Cardiac muscle cell (in vitro differentiated cells and primary cell): ENCODE measurements around the gene CEBPG. TPM values are rescaled to one million over a fixed set of nuclear protein-coding genes. Genes with fewer than 3 reads are reported as not detected.

ENCODE experiments used
- DNase-seq, 2 donors: peaks; one replicate each; pipeline versions ENCODE4 v3.0.0 to v3.0.0-alpha.2; 2010 to 2017; ENCODE audit warnings: low read depth in 1 of 2, low spot score in 1 of 2
- H3K27ac ChIP-seq: fragments of 200-600 bp; sonication (generic); 2 replicates; pipeline ENCODE4 v1.5.1; 2016
- H3K27me3 ChIP-seq: fragments of 200-600 bp; sonication (generic); 2 replicates; pipeline ENCODE4 v1.6.0; 2016; ENCODE audit warnings: control low read depth
- H3K36me3 ChIP-seq: fragments of 200-600 bp; sonication (generic); 2 replicates; pipeline ENCODE4 v1.5.1; 2016; ENCODE audit warnings: control low read depth
- H3K4me1 ChIP-seq: fragments of 200-600 bp; sonication (generic); 2 replicates; pipeline ENCODE4 v1.8.1; 2017; ENCODE audit warnings: low read depth, mild to moderate bottlenecking, mixed run types
- H3K4me3 ChIP-seq: fragments of 200-600 bp; sonication (generic); 2 replicates; pipeline ENCODE4 v1.5.1; 2016; ENCODE audit warnings: mild to moderate bottlenecking
- H3K9me3 ChIP-seq: fragments of 200-600 bp; sonication (generic); 2 replicates; pipeline ENCODE4 v1.5.1; 2017; ENCODE audit warnings: low read depth, mild to moderate bottlenecking, control low read depth
- polyA plus RNA-seq: library from polyadenylated mRNA; unstranded; fragments of >200 nt; fragmentation: Nextera tagmentation; extraction: Ambion mirVana; gene quantifications from 2 replicates; pipeline ENCODE4 v1.2.1, GENCODE V29; 2016
- total RNA-seq: library from RNA; depleted of rRNA; stranded (reverse); fragments of >200 nt; gene quantifications from 2 replicates; pipeline ENCODE4 v1.2.3, GENCODE V29; 2016
- TF ChIP-seq, protein P1 (sequence below): IDR thresholded peaks from 2 replicates; pipeline ENCODE4 v1.5.1; 2012; ENCODE audit warnings: low read depth, mild to moderate bottlenecking, low read length

The CEBPG gene
- total and polyA plus RNA-seq, 2 experiments from 2014 or later = 17.4 to 21.1 TPM

DNA sequence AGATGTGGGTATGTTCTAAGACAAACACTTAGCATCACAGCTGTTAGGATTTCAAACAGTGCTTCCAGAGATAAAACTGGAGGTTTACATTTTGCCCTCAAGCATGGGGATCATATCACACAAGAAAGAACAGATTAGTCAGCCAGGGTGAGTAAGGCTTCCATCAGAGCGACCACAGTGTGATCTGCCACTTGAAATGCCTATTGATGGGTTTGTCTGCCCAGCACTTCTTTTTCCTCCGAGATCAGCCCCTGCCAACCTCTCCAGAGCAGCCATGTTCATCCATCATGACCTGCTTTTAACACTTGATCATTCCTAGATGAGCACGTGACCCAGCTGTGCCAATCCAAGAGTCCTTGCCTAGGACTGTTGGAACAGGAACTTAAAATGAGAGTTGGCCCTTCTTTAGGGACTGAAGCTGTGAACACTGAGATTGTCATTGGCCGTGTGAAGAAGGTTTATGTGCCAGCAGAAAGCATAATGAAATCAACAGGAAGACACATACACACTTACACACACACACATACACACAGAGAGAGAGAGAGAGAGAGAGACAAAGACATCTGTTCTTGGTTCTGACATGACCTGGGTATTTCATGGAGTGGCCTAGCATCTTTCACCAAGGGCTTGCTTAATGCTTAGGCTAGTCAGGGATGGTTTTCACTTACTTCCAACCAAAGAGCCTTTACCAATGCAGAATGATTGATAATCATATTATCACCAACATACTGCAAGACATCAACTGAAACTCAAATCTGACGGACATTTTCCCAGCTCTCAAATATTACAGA lies 5.2 kb upstream of the CEBPG start:
- DNase-seq = peak; percentile 19 to 34
- H3K27ac ChIP-seq = no peak overlapping the region
- H3K27me3 ChIP-seq = peaks cover 9% of the 10 kb centered on the region
- TF ChIP-seq, protein P1, sequence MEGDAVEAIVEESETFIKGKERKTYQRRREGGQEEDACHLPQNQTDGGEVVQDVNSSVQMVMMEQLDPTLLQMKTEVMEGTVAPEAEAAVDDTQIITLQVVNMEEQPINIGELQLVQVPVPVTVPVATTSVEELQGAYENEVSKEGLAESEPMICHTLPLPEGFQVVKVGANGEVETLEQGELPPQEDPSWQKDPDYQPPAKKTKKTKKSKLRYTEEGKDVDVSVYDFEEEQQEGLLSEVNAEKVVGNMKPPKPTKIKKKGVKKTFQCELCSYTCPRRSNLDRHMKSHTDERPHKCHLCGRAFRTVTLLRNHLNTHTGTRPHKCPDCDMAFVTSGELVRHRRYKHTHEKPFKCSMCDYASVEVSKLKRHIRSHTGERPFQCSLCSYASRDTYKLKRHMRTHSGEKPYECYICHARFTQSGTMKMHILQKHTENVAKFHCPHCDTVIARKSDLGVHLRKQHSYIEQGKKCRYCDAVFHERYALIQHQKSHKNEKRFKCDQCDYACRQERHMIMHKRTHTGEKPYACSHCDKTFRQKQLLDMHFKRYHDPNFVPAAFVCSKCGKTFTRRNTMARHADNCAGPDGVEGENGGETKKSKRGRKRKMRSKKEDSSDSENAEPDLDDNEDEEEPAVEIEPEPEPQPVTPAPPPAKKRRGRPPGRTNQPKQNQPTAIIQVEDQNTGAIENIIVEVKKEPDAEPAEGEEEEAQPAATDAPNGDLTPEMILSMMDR = no peak
- no peaks in the 10 kb centered on the region for H3K9me3 ChIP-seq
- no peaks in the 10 kb centered on the region for H3K36me3 ChIP-seq
- H3K4me3 ChIP-seq = no peak overlapping the region
- no peaks in the 10 kb centered on the region for H3K4me1 ChIP-seq

DNA sequence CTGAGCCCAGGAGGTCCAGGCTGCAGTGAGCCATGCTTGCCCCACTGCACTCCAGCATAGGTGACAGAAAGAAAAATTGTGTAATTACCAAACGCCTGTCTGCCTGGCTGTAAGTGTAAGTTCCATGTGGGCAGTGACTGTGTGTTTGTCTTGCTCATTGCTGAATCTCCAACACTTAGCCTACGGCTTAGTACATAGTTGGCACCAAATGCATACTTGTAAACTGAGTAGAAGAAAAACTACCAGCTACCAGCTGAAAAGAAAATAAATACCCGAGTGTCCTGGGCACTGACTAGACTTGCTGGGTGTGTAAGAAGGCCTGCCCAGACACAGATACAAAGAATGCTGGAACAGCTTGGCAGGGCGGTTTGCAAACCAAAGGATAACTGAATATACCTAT lies 2.7 kb upstream of the CEBPG start:
- Histone ChIP-seq H3K9me3 (no peaks in the 10 kb centered on the region), H3K27me3 (peaks cover 7% of the 10 kb centered on the region), H3K36me3 (no peaks in the 10 kb centered on the region), H3K4me3 (no peak overlapping the region), H3K4me1 (peaks cover 5% of the 10 kb centered on the region), H3K27ac (no peak overlapping the region)
- TF ChIP-seq, protein P1 = no peak
- DNase-seq = no peak

- H3K36me3 ChIP-seq = no peaks in the 10 kb centered on the region
- no peaks in the 10 kb centered on the region for H3K9me3 ChIP-seq
- H3K27me3 ChIP-seq = no peaks in the 10 kb centered on the region
- H3K27ac ChIP-seq = peak overlapping the region; percentile 99
- DNase-seq = peak in 1 of 2 donors; percentile 42
- TF ChIP-seq, protein P1 = no peak
- H3K4me3 ChIP-seq = peak overlapping the region; percentile 100
- peaks cover 5% of the 10 kb centered on the region for H3K4me1 ChIP-seq
Measured at GRCh38 chr19:33374236-33374714, 766 bp downstream of the CEBPG start.

GRCh38 chr19:33375156-33375836 lies 1.8 kb downstream of the CEBPG start:
- H3K36me3 ChIP-seq = peaks cover 10% of the 10 kb centered on the region
- TF ChIP-seq, protein P1 = no peak
- no peak overlapping the region for H3K27ac ChIP-seq
- no peak overlapping the region for H3K4me3 ChIP-seq
- no peaks in the 10 kb centered on the region for H3K9me3 ChIP-seq
- H3K27me3 ChIP-seq = no peaks in the 10 kb centered on the region
- H3K4me1 ChIP-seq = peaks cover 5% of the 10 kb centered on the region
- no peak for DNase-seq

GRCh38 chr19:33375837-33376159 lies 2.3 kb downstream of the CEBPG start:
- no peak overlapping the region for H3K4me3 ChIP-seq

More at GRCh38 chr19:33375837-33376159, 2.3 kb downstream of the CEBPG start:
- H3K4me1 ChIP-seq = peaks cover 5% of the 10 kb centered on the region
- H3K36me3 ChIP-seq = peaks cover 13% of the 10 kb centered on the region
- H3K9me3 ChIP-seq = no peaks in the 10 kb centered on the region
- no peaks in the 10 kb centered on the region for H3K27me3 ChIP-seq
- TF ChIP-seq, protein P1 = no peak
- DNase-seq = peak in 1 of 2 donors; percentile 72
- H3K27ac ChIP-seq = no peak overlapping the region
